NCI-H128 (cell line): ENCODE measurements around the gene NECAP2.
"Not testable (repeated sequence)": the region's sequence is repeated elsewhere in the genome, so short reads cannot be mapped to it uniquely, and the experiment has no call there.

Source experiments
- DNase-seq: peaks from one replicate; lab custom pipeline; 2025; ENCODE audit not compliant: unreplicated experiment; lab: John Stamatoyannopoulos, UW

The NECAP2 gene

GRCh38 chr1:16456151-16456550 lies 15.6 kb downstream of the NECAP2 start:
- DNase-seq: not testable (repeated sequence)

- no peak for DNase-seq
Observed at GRCh38 chr1:16458831-16459230, 18.3 kb downstream of the NECAP2 start.

GRCh38 chr1:16459352-16459925 lies 18.9 kb downstream of the NECAP2 start:
- DNase-seq: no peak

- DNase-seq: no peak
Observed at GRCh38 chr1:16461681-16462080, 21.2 kb downstream of the NECAP2 start.

GRCh38 chr1:16462773-16463330 lies 22.3 kb downstream of the NECAP2 start:
- no peak for DNase-seq

- DNase-seq: no peak
Observed at GRCh38 chr1:16464917-16465625, 24.5 kb downstream of the NECAP2 start.

GRCh38 chr1:16468558-16468957 lies 28.0 kb downstream of the NECAP2 start:
- DNase-seq: no peak

- no peak for DNase-seq
Observed at GRCh38 chr1:16474166-16474800, 33.8 kb downstream of the NECAP2 start.

- DNase-seq: not testable (repeated sequence)
Observed at GRCh38 chr1:16474891-16475290, 34.4 kb downstream of the NECAP2 start.

- DNase-seq: not testable (repeated sequence)
Observed at GRCh38 chr1:16475771-16476770, 35.5 kb downstream of the NECAP2 start.

GRCh38 chr1:16478091-16478490 lies 37.6 kb downstream of the NECAP2 start:
- DNase-seq: no peak

- not testable (repeated sequence) for DNase-seq
Observed at GRCh38 chr1:16483146-16483545, 42.6 kb downstream of the NECAP2 start.

GRCh38 chr1:16483639-16484500 lies 43.3 kb downstream of the NECAP2 start:
- not testable (repeated sequence) for DNase-seq

GRCh38 chr1:16484501-16484835 lies 43.9 kb downstream of the NECAP2 start:
- DNase-seq: no peak

GRCh38 chr1:16484931-16485330 lies 44.4 kb downstream of the NECAP2 start:
- no peak for DNase-seq

GRCh38 chr1:16486316-16486715 lies 45.8 kb downstream of the NECAP2 start:
- DNase-seq: not testable (repeated sequence)

GRCh38 chr1:16487011-16487410 lies 46.5 kb downstream of the NECAP2 start:
- not testable (repeated sequence) for DNase-seq

- DNase-seq: not testable (repeated sequence)
Observed at GRCh38 chr1:16489195-16489880, 48.8 kb downstream of the NECAP2 start.

GRCh38 chr1:16491056-16491675 lies 50.6 kb downstream of the NECAP2 start:
- no peak for DNase-seq
